Fibroblast of lung (primary cell): Measurements from ENCODE around the gene DERL3. TPM values are rescaled to one million over a fixed set of nuclear protein-coding genes. Genes with fewer than 3 reads are reported as not detected.

Experiments
- DNase-seq, 2 donors: peaks; one replicate each; pipeline versions ENCODE4 v3.0.0 to v3.0.0-alpha.2; 2010; ENCODE audit warnings: low read depth in 2 of 2
- H2AFZ ChIP-seq: 2 replicates; pipeline ENCODE4 v1.5.1; 2012; ENCODE audit warnings: low read length, control low read depth, inconsistent platforms
- H3K27ac ChIP-seq: 2 replicates; pipeline ENCODE4 v1.5.1; 2011; ENCODE audit warnings: low read length, control low read depth; ENCODE audit not compliant: insufficient read depth
- H3K27me3 ChIP-seq: 2 replicates; pipeline ENCODE4 v1.5.1; 2011; ENCODE audit warnings: mild to moderate bottlenecking, low read length; ENCODE audit not compliant: control insufficient read depth, insufficient read depth
- H3K36me3 ChIP-seq: 2 replicates; pipeline ENCODE4 v1.5.1; 2011; ENCODE audit warnings: low read length; ENCODE audit not compliant: control insufficient read depth, insufficient read depth
- H3K4me1 ChIP-seq: 2 replicates; pipeline ENCODE4 v1.5.1; 2011; ENCODE audit warnings: low read length; ENCODE audit not compliant: control insufficient read depth, insufficient read depth; ENCODE audit errors: extremely low read depth
- H3K4me2 ChIP-seq: 2 replicates; pipeline ENCODE4 v1.5.1; 2011; ENCODE audit warnings: low read length, control low read depth; ENCODE audit not compliant: insufficient read depth; ENCODE audit errors: extremely low read depth
- H3K4me3 ChIP-seq, 4 experiments: fragments of 200-600 bp in 1 of 4; sonication (generic) in 1 of 4; replicated peaks in 1 of 4; 2 replicates each; pipeline ENCODE4 v1.5.1; 2011 to 2016; ENCODE audit warnings: low read length in 4 of 4, low read depth in 3 of 4, mild to moderate bottlenecking in 3 of 4, control low read depth in 2 of 4, inconsistent platforms in 1 of 4, mixed read lengths in 1 of 4; ENCODE audit not compliant: insufficient read depth in 1 of 4; ENCODE audit errors: control extremely low read depth in 1 of 4
- H3K79me2 ChIP-seq: 2 replicates; pipeline ENCODE4 v1.5.1; 2012; ENCODE audit warnings: mild to moderate bottlenecking, low read length, inconsistent platforms; ENCODE audit not compliant: control insufficient read depth, insufficient read depth
- H3K9ac ChIP-seq: 2 replicates; pipeline ENCODE4 v1.5.1; 2011; ENCODE audit warnings: mild to moderate bottlenecking, low read length, control low read depth; ENCODE audit not compliant: insufficient read depth
- H3K9me3 ChIP-seq: 2 replicates; pipeline ENCODE4 v1.5.1; 2012; ENCODE audit warnings: low read depth, low read length; ENCODE audit not compliant: control insufficient read depth, insufficient read depth
- H4K20me1 ChIP-seq: 2 replicates; pipeline ENCODE4 v1.5.1; 2011; ENCODE audit warnings: low read length; ENCODE audit not compliant: control insufficient read depth, insufficient read depth; ENCODE audit errors: extremely low read depth
- EZH2 ChIP-seq: IDR thresholded peaks from 2 replicates; pipeline ENCODE4 v1.5.1; 2012; ENCODE audit warnings: low read length, control low read depth, mild to moderate bottlenecking; ENCODE audit errors: missing control alignments
- polyA minus RNA-seq: library from RNA; depleted of rRNA, polyadenylated mRNA; stranded (reverse); fragments of >200 nt; gene quantifications from 2 replicates; pipeline ENCODE4 v1.2.3, GENCODE V29; 2011; ENCODE audit warnings: low replicate concordance
- polyA plus RNA-seq, 2 donors: library from polyadenylated mRNA; depleted of rRNA in 1 of 2; stranded (reverse) in 1 of 2; unstranded in 1 of 2; fragments of >200 nt; gene quantifications; 2 replicates each; pipeline ENCODE4 v1.2.1, GENCODE V29; 2011 to 2012; ENCODE audit warnings: missing spikeins in 1 of 2
- total RNA-seq: library from RNA; depleted of rRNA; stranded (reverse); fragments of >200 nt; gene quantifications from 2 replicates; pipeline ENCODE4 v1.2.1, GENCODE V29; 2014
- TF ChIP-seq, protein P1 (sequence below), 2 donors: IDR thresholded peaks in 1 of 2; conservative IDR thresholded peaks in 1 of 2; 1 replicate in 1 of 2; 2 replicates in 1 of 2; pipeline ENCODE4 v1.5.1; 2011 to 2012; ENCODE audit warnings: low read length in 2 of 2, control low read depth in 1 of 2, inconsistent platforms in 1 of 2, low read depth in 1 of 2, mild to moderate bottlenecking in 1 of 2

Gene DERL3
- total RNA-seq (under 0.01 and 0.50 TPM in 2 replicates), polyA plus RNA-seq (0.42 and 0.55 TPM in 2 replicates), polyA minus RNA-seq (0.96 TPM in 1 of 2 replicates, not detected in the other)
- 0.55 and 0.71 TPM in 2 replicates for polyA plus RNA-seq (2012)

DNA sequence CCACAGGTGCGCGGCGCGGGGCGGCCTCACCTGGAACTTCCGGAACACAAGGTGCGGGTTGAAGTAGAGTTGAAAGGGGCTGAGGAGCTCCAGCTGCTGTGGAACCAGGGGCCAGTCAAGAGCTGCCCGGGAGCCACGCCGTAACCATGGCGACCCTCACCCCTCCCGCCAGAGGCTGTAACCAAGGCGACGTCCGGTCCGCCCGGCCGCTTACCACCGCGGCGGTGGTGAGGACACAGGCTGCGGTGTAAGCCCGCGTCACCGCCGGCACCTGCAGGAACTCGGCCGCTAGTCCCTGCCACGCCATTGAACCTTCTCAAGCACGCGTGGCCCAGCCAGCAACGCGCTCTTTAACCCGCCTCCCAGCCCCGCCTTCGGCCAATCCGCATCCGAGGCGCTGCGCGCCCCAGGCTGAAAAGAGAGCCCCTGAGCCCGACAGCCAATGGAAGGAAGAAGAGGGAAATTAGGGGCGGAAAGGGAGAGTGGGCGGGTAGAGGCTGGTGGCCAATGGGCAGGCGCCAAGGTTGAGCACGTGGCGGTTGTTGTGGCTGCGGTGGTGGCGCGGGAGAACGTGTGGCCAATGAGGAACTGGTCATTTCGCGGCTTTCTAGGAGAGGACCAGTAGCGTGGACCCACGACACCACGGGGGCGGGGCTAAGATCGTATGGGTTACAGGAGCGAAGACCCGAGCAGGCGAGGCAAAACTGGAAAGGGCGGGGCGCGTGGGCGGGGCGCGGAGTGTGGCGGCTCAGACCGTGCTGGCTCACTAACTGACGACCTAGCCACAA is at the start of gene DERL3:
Gene DERL3, minus strand, starts transcription at position 326 of the 788 bp plus-strand sequence. Its CDS starts 19 bp downstream, at position 307.
- Histone ChIP-seq H3K36me3 (peaks cover 12% of the 10 kb centered on the region), H3K9me3 (no peaks in the 10 kb centered on the region), H3K4me1 (no peaks in the 10 kb centered on the region), H3K27me3 (no peaks in the 10 kb centered on the region), H3K4me3 (peak within 1 kb of the TSS in 2 of 4 experiments; percentile 29 to 36), H4K20me1 (no peaks in the 10 kb centered on the region), H3K79me2 (no peaks in the 10 kb centered on the region), H3K4me2 (peak within 1 kb of the TSS; percentile 71), H3K27ac (no peak within 1 kb of the TSS), H3K9ac (peak within 1 kb of the TSS; percentile 46), H2AFZ (peak within 1 kb of the TSS; percentile 21)
- peak; percentile 96 to 98 for DNase-seq
- TF ChIP-seq, protein P1, sequence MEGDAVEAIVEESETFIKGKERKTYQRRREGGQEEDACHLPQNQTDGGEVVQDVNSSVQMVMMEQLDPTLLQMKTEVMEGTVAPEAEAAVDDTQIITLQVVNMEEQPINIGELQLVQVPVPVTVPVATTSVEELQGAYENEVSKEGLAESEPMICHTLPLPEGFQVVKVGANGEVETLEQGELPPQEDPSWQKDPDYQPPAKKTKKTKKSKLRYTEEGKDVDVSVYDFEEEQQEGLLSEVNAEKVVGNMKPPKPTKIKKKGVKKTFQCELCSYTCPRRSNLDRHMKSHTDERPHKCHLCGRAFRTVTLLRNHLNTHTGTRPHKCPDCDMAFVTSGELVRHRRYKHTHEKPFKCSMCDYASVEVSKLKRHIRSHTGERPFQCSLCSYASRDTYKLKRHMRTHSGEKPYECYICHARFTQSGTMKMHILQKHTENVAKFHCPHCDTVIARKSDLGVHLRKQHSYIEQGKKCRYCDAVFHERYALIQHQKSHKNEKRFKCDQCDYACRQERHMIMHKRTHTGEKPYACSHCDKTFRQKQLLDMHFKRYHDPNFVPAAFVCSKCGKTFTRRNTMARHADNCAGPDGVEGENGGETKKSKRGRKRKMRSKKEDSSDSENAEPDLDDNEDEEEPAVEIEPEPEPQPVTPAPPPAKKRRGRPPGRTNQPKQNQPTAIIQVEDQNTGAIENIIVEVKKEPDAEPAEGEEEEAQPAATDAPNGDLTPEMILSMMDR (conservative IDR thresholded peaks at IDR 0.05 in 1 of 2, IDR thresholded peaks at IDR 0.05 in 1 of 2; ENCODE audit: low read depth in 1 of 2, low read length in 2 of 2): no peak
- no peak for TF ChIP-seq EZH2

DNA sequence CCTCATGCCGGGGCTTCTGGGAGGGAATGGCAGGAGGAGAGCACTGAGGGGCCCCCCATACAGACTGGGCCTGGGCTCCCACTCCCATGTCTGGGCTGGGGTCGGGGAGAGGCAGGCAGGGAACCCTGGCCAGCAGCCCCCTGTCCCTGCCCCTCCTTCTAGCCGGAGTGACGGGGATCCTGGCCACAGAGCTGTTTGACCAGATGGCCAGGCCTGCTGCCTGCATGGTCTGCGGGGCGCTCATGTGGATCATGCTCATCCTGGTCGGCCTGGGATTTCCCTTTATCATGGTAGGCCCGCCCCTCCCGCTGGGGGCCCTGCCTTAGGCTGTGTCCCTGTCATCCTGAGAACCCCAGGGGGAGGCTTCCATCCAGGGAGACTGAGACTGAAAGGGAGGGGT is 45.3 kb upstream of the DERL3 start:
- no peak overlapping the region for H3K27ac ChIP-seq
- no peak overlapping the region for H3K4me2 ChIP-seq
- H3K36me3 ChIP-seq: no peaks in the 10 kb centered on the region
- no peaks in the 10 kb centered on the region for H3K9me3 ChIP-seq
- no peak for TF ChIP-seq EZH2
- TF ChIP-seq, protein P1 (conservative IDR thresholded peaks at IDR 0.05 in 1 of 2, IDR thresholded peaks at IDR 0.05 in 1 of 2; ENCODE audit: low read depth in 1 of 2, low read length in 2 of 2): no peak
- H3K27me3 ChIP-seq: no peaks in the 10 kb centered on the region
- no peak overlapping the region for H3K4me3 ChIP-seq
- H3K4me1 ChIP-seq: peaks cover 3% of the 10 kb centered on the region
- H3K9ac ChIP-seq: no peak overlapping the region
- DNase-seq: no peak
- H4K20me1 ChIP-seq: no peaks in the 10 kb centered on the region
- no peaks in the 10 kb centered on the region for H3K79me2 ChIP-seq
- no peak overlapping the region for H2AFZ ChIP-seq

- Histone ChIP-seq H3K79me2 (no peaks in the 10 kb centered on the region), H3K9me3 (no peaks in the 10 kb centered on the region), H3K4me2 (no peak overlapping the region), H3K4me1 (peaks cover 3% of the 10 kb centered on the region), H3K4me3 (no peak overlapping the region), H3K36me3 (no peaks in the 10 kb centered on the region), H3K27me3 (no peaks in the 10 kb centered on the region), H3K9ac (no peak overlapping the region), H4K20me1 (no peaks in the 10 kb centered on the region), H2AFZ (no peak overlapping the region), H3K27ac (no peak overlapping the region)
- no peak for DNase-seq
- TF ChIP-seq, protein P1 (conservative IDR thresholded peaks at IDR 0.05 in 1 of 2, IDR thresholded peaks at IDR 0.05 in 1 of 2; ENCODE audit: low read depth in 1 of 2, low read length in 2 of 2): no peak
- TF ChIP-seq EZH2: no peak
These were observed 44.9 kb upstream of the DERL3 start for GRCh38 chr22:23883658-23884057.
